ENCODE results near the gene IAH1. TPM values are rescaled to one million over a fixed set of nuclear protein-coding genes. Genes with fewer than 3 reads are reported as not detected.

IAH1 gene
- total and polyA plus RNA-seq, 2 donors from 2014 or later = 52.7 to 97.0 TPM

DNA sequence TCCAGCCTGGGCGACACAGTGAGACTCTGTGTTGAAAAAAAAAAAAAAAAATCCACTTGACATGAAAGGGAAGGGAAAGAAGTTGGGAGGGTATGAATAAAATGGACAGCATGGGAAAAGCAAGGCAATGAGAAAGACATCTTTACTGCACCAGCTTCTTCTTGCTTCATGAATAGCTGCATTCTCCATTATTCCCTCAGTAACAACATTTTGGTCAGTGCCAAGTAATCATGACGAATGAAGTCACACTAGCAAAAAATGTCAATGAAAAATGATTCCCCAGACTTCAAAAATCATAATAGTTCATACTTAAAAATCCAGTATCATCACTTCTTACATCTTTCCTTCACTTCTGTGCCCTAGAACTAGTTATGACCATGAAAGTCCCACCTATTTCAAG is 50.9 kb downstream of the IAH1 start:
- H3K4me3 ChIP-seq (ENCODE audit: low read length in 3 of 3) = no peak overlapping the region
- TF ChIP-seq CTCF (IDR thresholded peaks at IDR 0.05; ENCODE audit: borderline replicate concordance, extremely low read depth, insufficient read depth) = no peak
- FAIRE-seq = no peak
- H3K4me1 ChIP-seq (ENCODE audit: control insufficient read depth in 2 of 3, insufficient read depth in 2 of 3, low read depth in 1 of 3, low read length in 3 of 3) = no peaks in the 10 kb centered on the region
- no peaks in the 10 kb centered on the region for H3K27me3 ChIP-seq (ENCODE audit: control insufficient read depth, insufficient read depth, low read length)
- intact Hi-C loops (cut with DNase I) = no loop called here
- no peak for DNase-seq
- no peaks in the 10 kb centered on the region for H3K9me3 ChIP-seq (ENCODE audit: control insufficient read depth in 2 of 3, insufficient read depth in 1 of 3, low read length in 3 of 3)
- H3K27ac ChIP-seq (ENCODE audit: low read depth in 2 of 2, low read length in 2 of 2) = no peak overlapping the region
- H3K36me3 ChIP-seq (ENCODE audit: control insufficient read depth in 2 of 3, insufficient read depth in 3 of 3, low read length in 3 of 3) = peaks cover 2 to 11% (median 5%) of the 10 kb centered on the region in 3 donors
- H3K9ac ChIP-seq (ENCODE audit: low read length in 3 of 3) = no peak overlapping the region

- Histone ChIP-seq H3K27me3 (ENCODE audit: control insufficient read depth, insufficient read depth, low read length) (no peaks in the 10 kb centered on the region), H3K27ac (ENCODE audit: low read depth in 2 of 2, low read length in 2 of 2) (no peak overlapping the region), H3K36me3 (ENCODE audit: control insufficient read depth in 2 of 3, insufficient read depth in 3 of 3, low read length in 3 of 3) (peaks cover 0 to 13% (median 5%) of the 10 kb centered on the region in 3 donors), H3K9me3 (ENCODE audit: control insufficient read depth in 2 of 3, insufficient read depth in 1 of 3, low read length in 3 of 3) (no peaks in the 10 kb centered on the region), H3K4me3 (ENCODE audit: low read length in 3 of 3) (no peak overlapping the region), H3K4me1 (ENCODE audit: control insufficient read depth in 2 of 3, insufficient read depth in 2 of 3, low read depth in 1 of 3, low read length in 3 of 3) (no peaks in the 10 kb centered on the region), H3K9ac (ENCODE audit: low read length in 3 of 3) (no peak overlapping the region)
- FAIRE-seq (no peak), DNase-seq (no peak)
- no peak for TF ChIP-seq CTCF (IDR thresholded peaks at IDR 0.05; ENCODE audit: borderline replicate concordance, extremely low read depth, insufficient read depth)
- intact Hi-C loops (cut with DNase I) = no loop called here
These were observed 53.8 kb downstream of the IAH1 start for GRCh38 chr2:9527995-9528787.

- no peak overlapping the region for H3K9ac ChIP-seq (ENCODE audit: low read length in 3 of 3)
- DNase-seq (no peak), FAIRE-seq (no peak)
- no peak overlapping the region for H3K27ac ChIP-seq (ENCODE audit: low read depth in 2 of 2, low read length in 2 of 2)
- H3K9me3 ChIP-seq (ENCODE audit: control insufficient read depth in 2 of 3, insufficient read depth in 1 of 3, low read length in 3 of 3) = no peaks in the 10 kb centered on the region
- no peaks in the 10 kb centered on the region for H3K27me3 ChIP-seq (ENCODE audit: control insufficient read depth, insufficient read depth, low read length)
- TF ChIP-seq CTCF (IDR thresholded peaks at IDR 0.05; ENCODE audit: borderline replicate concordance, extremely low read depth, insufficient read depth) = no peak
- H3K4me1 ChIP-seq (ENCODE audit: control insufficient read depth in 2 of 3, insufficient read depth in 2 of 3, low read depth in 1 of 3, low read length in 3 of 3) = no peaks in the 10 kb centered on the region
- H3K36me3 ChIP-seq (ENCODE audit: control insufficient read depth in 2 of 3, insufficient read depth in 3 of 3, low read length in 3 of 3) = peaks cover 0 to 5% (median 2%) of the 10 kb centered on the region in 3 donors
- no peak overlapping the region for H3K4me3 ChIP-seq (ENCODE audit: low read length in 3 of 3)
- intact Hi-C loops (cut with DNase I) = no loop called here
These were observed 58.1 kb downstream of the IAH1 start for GRCh38 chr2:9532421-9532820.
